ENCODE results near the gene NSMF. TPM values are rescaled to one million over a fixed set of nuclear protein-coding genes. Genes with fewer than 3 reads are reported as not detected.

Gene NSMF
- total RNA-seq, 2 donors from 2014 or later: 58.9 to 66.0 TPM

DNA sequence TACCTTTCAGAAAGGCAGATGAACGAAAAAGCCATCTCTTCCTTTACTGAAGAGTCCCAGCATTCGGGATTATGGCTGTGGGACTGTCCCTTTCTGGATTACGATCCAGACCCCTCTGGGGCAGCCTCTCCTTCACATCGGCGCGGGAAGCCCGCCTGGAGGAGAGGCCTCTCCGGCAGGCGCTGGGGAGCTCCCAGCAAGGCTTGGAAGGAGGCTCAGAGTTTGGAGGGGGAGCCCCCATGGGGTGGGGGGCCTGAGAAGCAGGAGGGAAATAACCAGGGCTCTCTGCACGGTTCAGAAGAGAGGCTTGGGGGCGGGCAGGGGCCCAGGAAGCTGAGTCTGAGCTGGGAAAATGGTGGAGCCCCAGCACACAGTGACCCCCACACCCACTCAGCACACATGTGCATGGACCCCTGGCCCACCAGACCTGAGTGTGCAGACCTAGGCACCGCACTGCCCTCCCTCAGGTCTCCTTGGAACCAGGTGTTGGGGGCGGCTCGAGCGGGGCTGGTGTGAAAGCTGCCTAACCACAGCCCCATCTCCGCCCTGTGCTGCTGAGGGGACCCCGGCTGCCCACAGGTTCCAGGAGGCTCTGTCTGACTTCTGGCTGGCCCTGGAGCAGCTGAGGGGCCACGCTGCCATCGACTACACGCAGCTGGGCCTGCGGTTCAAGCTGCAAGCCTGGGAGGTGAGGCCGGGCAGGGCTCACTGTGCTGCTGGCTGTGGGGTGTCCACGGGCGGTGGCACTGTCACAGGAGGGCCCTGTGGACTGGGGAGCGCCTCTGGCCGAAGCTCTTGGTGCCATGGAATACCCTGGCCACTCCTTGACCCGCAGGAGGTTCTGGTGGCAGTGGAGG lies 31.5 kb downstream of the NSMF start:
- Histone ChIP-seq H3K9ac (ENCODE audit: extremely low read depth, low read length, poor library complexity, severe bottlenecking) (no peak overlapping the region), H3K36me3 (ENCODE audit: control insufficient read depth, insufficient read depth, low read length) (no peaks in the 10 kb centered on the region), H3K9me3 (ENCODE audit: control insufficient read depth, low read length) (no peaks in the 10 kb centered on the region), H3K27me3 (ENCODE audit: control insufficient read depth, insufficient read depth, low read length, poor library complexity, severe bottlenecking) (no peaks in the 10 kb centered on the region), H3K4me3 (ENCODE audit: low read length) (no peak overlapping the region), H3K27ac (ENCODE audit: low read depth, low read length) (no peak overlapping the region), H3K4me1 (ENCODE audit: control insufficient read depth, insufficient read depth, low read length) (no peaks in the 10 kb centered on the region)
- WGBS, 2 experiments (ENCODE audit: insufficient coverage in 1 of 2, insufficient read length in 1 of 2): 87 to 90% methylated on average over 13 to 27 of the region's 27 CpGs
- Mint-ChIP-seq H3K27ac (no peak overlapping the region), H3K36me3 (ENCODE audit: low read depth) (no peaks in the 10 kb centered on the region), H3K4me1 (no peaks in the 10 kb centered on the region), H3K9me3 (no peaks in the 10 kb centered on the region), H3K4me3 (no peak overlapping the region), H3K27me3 (ENCODE audit: insufficient read depth) (peaks cover 8% of the 10 kb centered on the region)
- DNase-seq: no peak
- TF ChIP-seq, protein P1, sequence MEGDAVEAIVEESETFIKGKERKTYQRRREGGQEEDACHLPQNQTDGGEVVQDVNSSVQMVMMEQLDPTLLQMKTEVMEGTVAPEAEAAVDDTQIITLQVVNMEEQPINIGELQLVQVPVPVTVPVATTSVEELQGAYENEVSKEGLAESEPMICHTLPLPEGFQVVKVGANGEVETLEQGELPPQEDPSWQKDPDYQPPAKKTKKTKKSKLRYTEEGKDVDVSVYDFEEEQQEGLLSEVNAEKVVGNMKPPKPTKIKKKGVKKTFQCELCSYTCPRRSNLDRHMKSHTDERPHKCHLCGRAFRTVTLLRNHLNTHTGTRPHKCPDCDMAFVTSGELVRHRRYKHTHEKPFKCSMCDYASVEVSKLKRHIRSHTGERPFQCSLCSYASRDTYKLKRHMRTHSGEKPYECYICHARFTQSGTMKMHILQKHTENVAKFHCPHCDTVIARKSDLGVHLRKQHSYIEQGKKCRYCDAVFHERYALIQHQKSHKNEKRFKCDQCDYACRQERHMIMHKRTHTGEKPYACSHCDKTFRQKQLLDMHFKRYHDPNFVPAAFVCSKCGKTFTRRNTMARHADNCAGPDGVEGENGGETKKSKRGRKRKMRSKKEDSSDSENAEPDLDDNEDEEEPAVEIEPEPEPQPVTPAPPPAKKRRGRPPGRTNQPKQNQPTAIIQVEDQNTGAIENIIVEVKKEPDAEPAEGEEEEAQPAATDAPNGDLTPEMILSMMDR (conservative IDR thresholded peaks at IDR 0.05): peak; percentile 33

DNA sequence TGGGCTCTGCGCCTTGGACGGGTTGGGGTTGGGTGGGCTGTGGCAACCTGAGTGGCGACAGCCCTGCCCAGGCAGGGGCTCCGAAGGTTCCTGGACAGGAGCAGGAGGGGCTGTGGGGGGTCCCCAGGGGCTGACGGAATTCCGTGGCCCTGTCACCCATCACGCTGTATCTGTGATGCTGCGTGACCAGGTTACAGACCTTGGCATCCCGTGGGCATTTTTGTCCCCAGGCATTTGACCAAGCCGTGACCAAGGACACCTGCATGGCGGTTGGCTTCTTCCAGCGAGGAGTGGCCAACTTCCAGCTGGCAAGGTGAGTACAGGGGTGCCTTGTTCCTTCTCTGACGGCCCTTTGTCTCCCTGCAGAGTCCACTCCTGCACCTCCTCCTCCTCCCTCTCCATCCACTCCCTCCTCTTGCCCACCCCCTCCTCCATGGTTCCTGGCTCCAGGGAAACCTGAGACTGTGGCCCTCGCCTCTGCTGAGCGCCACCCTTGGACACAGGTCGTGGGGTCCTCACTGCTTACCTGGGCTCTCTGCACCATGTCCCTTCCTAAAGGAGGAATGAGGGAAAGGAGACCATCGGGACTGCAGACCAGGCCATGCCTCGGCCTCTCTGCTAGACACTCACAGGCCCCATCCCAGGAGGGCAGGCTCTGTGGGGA lies 33.0 kb downstream of the NSMF start:
- Mint-ChIP-seq H3K4me1 (peaks cover 4% of the 10 kb centered on the region), H3K27ac (no peak overlapping the region), H3K36me3 (ENCODE audit: low read depth) (no peaks in the 10 kb centered on the region), H3K27me3 (ENCODE audit: insufficient read depth) (peaks cover 8% of the 10 kb centered on the region), H3K4me3 (no peak overlapping the region), H3K9me3 (no peaks in the 10 kb centered on the region)
- 93 to 94% methylated on average over 11 to 18 of the region's 18 CpGs for WGBS, 2 experiments (ENCODE audit: insufficient coverage in 1 of 2, insufficient read length in 1 of 2)
- H3K27me3 ChIP-seq (ENCODE audit: control insufficient read depth, insufficient read depth, low read length, poor library complexity, severe bottlenecking): no peaks in the 10 kb centered on the region
- H3K36me3 ChIP-seq (ENCODE audit: control insufficient read depth, insufficient read depth, low read length): no peaks in the 10 kb centered on the region
- no peak overlapping the region for H3K27ac ChIP-seq (ENCODE audit: low read depth, low read length)
- DNase-seq: no peak
- H3K9me3 ChIP-seq (ENCODE audit: control insufficient read depth, low read length): no peaks in the 10 kb centered on the region
- TF ChIP-seq, protein P1 (conservative IDR thresholded peaks at IDR 0.05): no peak
- H3K9ac ChIP-seq (ENCODE audit: extremely low read depth, low read length, poor library complexity, severe bottlenecking): no peak overlapping the region
- H3K4me1 ChIP-seq (ENCODE audit: control insufficient read depth, insufficient read depth, low read length): no peaks in the 10 kb centered on the region
- no peak overlapping the region for H3K4me3 ChIP-seq (ENCODE audit: low read length)

DNA sequence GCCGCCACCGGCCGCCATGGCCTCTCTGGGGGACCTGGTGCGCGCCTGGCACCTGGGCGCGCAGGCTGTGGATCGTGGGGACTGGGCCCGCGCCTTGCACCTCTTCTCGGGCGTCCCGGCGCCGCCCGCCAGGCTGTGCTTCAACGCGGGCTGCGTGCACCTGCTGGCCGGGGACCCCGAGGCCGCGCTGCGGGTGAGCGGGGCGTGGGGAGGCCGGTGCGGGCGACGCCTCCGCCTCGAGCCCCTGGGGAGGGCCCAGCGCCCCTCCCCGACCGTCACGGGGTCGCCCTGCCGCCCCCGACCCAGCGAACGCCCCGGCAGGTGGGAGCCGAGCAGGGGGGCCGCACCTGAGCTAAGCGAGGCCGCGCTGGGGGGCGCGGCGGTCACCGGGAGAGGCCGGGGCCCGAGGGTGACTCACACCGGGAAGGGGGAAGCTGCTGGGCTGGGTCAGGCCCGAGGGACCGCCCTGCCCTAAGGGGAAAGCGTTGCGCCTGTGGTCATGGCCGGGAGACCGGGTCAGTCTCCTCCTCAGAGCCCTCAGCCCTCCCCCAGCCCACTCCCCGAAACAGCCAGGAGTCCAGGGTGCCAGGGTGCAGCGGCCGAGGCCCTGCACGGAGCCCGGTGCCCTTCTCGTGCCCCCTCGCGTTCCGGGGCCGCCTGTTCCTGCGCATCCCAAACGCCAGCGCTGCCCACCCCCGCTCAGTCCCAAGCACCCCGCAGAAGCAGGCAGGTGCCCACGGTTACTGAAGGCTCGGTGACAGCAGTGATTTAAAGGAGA lies 35.4 kb downstream of the NSMF start:
- no peaks in the 10 kb centered on the region for H3K4me1 ChIP-seq (ENCODE audit: control insufficient read depth, insufficient read depth, low read length)
- Mint-ChIP-seq H3K27me3 (ENCODE audit: insufficient read depth) (peaks cover 8% of the 10 kb centered on the region), H3K4me3 (peak overlapping the region; percentile 76), H3K4me1 (peaks cover 4% of the 10 kb centered on the region), H3K9me3 (no peaks in the 10 kb centered on the region), H3K27ac (no peak overlapping the region), H3K36me3 (ENCODE audit: low read depth) (peaks cover 2% of the 10 kb centered on the region)
- H3K9me3 ChIP-seq (ENCODE audit: control insufficient read depth, low read length): no peaks in the 10 kb centered on the region
- WGBS, 2 experiments (ENCODE audit: insufficient coverage in 1 of 2, insufficient read length in 1 of 2): 30 to 83% methylated on average over 15 to 77 of the region's 77 CpGs
- TF ChIP-seq, protein P1 (conservative IDR thresholded peaks at IDR 0.05): peak; percentile 46
- peak overlapping the region; percentile 45 for H3K4me3 ChIP-seq (ENCODE audit: low read length)
- DNase-seq: no peak
- H3K27me3 ChIP-seq (ENCODE audit: control insufficient read depth, insufficient read depth, low read length, poor library complexity, severe bottlenecking): no peaks in the 10 kb centered on the region
- H3K36me3 ChIP-seq (ENCODE audit: control insufficient read depth, insufficient read depth, low read length): peaks cover 5% of the 10 kb centered on the region
- no peak overlapping the region for H3K27ac ChIP-seq (ENCODE audit: low read depth, low read length)
- H3K9ac ChIP-seq (ENCODE audit: extremely low read depth, low read length, poor library complexity, severe bottlenecking): peak overlapping the region; percentile 20
